ENCODE data around the gene TMEM121B. TPM values are rescaled to one million over a fixed set of nuclear protein-coding genes. Genes with fewer than 3 reads are reported as not detected.

The TMEM121B gene
- total RNA-seq, 3 donors from 2014 or later: 0.44 to 0.48 TPM; not detected in 1

DNA sequence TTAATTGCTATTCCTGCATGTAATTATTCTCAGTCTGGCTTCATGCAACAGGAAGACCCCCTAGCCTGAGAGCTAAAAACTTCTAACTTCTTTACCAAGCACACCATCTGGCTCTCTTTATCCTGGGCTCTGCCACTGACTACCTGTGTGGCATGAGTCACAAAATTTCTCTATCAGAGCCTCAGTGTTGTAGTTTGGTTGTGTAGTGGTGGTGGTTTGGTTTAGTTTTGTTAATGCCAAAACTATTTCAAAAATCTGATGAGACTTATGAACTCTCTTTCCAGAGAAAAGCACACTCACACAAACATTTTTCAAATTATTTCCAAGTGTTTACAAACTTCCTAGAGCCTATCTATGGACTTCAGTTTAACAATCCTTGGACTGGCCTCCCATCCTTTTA, 43.9 kb downstream of the TMEM121B start:
- no peaks in the 10 kb centered on the region for H3K9me3 ChIP-seq
- no peaks in the 10 kb centered on the region for H3K4me1 ChIP-seq
- H3K4me3 ChIP-seq: no peak overlapping the region
- no peak for TF ChIP-seq POLR2AphosphoS5 (IDR thresholded peaks at IDR 0.05)
- TF ChIP-seq, protein P1, sequence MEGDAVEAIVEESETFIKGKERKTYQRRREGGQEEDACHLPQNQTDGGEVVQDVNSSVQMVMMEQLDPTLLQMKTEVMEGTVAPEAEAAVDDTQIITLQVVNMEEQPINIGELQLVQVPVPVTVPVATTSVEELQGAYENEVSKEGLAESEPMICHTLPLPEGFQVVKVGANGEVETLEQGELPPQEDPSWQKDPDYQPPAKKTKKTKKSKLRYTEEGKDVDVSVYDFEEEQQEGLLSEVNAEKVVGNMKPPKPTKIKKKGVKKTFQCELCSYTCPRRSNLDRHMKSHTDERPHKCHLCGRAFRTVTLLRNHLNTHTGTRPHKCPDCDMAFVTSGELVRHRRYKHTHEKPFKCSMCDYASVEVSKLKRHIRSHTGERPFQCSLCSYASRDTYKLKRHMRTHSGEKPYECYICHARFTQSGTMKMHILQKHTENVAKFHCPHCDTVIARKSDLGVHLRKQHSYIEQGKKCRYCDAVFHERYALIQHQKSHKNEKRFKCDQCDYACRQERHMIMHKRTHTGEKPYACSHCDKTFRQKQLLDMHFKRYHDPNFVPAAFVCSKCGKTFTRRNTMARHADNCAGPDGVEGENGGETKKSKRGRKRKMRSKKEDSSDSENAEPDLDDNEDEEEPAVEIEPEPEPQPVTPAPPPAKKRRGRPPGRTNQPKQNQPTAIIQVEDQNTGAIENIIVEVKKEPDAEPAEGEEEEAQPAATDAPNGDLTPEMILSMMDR (IDR thresholded peaks at IDR 0.05): no peak
- TF ChIP-seq POLR2A (IDR thresholded peaks at IDR 0.05): no peak
- intact Hi-C loops (cut with DNase I; ENCODE audit: low total_unique reads): no loop called here
- no peak for DNase-seq (ENCODE audit: low spot score in 2 of 2)
- no peak overlapping the region for H3K27ac ChIP-seq
- no peaks in the 10 kb centered on the region for H3K27me3 ChIP-seq
- no peaks in the 10 kb centered on the region for H3K36me3 ChIP-seq

DNA sequence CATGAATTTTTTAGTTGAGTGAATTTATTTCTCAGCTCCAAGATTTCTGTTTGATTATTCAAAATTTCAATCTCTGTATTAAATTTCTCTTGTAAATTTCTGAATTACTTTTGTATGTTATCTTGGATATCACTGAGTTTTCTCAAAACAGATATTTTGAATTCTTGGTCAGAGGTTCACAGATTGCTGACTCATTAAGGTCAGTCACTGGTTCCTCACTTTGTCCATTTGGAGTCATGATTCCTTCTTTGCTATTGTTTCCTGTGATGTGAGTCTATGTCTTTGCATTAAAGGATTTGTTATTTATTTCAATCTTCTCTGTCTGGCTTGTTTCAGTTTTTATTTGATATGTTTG, 46.5 kb downstream of the TMEM121B start:
- H3K4me1 ChIP-seq: no peaks in the 10 kb centered on the region
- H3K9me3 ChIP-seq: no peaks in the 10 kb centered on the region
- H3K36me3 ChIP-seq: no peaks in the 10 kb centered on the region
- intact Hi-C loops (cut with DNase I; ENCODE audit: low total_unique reads): no loop called here
- no peak for TF ChIP-seq POLR2A (IDR thresholded peaks at IDR 0.05)
- no peak for DNase-seq (ENCODE audit: low spot score in 2 of 2)
- H3K4me3 ChIP-seq: no peak overlapping the region
- no peaks in the 10 kb centered on the region for H3K27me3 ChIP-seq
- H3K27ac ChIP-seq: no peak overlapping the region

DNA sequence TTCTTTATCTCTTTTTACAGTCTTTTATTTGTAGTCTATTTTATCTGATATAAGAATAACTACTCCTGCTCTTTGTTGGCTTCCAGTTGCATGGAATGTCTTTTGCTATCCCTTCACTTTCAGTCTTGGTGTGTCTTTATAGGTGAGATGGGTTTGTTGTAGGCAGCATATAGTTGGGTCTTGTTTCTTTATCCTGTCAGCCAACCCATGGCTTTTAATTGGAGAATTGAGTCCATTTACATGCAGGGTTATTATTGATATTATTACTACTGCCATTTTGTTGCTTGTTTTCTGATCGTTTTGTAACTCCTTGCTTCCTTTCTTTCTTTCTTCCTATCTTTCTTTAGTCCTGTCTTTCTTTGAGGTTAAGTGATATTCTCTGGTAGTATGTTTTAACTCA, 48.3 kb downstream of the TMEM121B start:
- DNase-seq (ENCODE audit: low spot score in 2 of 2): no peak

More for the DNA sequence above, 48.3 kb downstream of the TMEM121B start:
- Histone ChIP-seq H3K27me3 (no peaks in the 10 kb centered on the region), H3K4me3 (no peak overlapping the region), H3K36me3 (no peaks in the 10 kb centered on the region), H3K9me3 (no peaks in the 10 kb centered on the region), H3K27ac (no peak overlapping the region), H3K4me1 (no peaks in the 10 kb centered on the region)
- TF ChIP-seq POLR2A (IDR thresholded peaks at IDR 0.05): no peak
- TF ChIP-seq, protein P1 (IDR thresholded peaks at IDR 0.05): no peak
- no peak for TF ChIP-seq POLR2AphosphoS5 (IDR thresholded peaks at IDR 0.05)
- intact Hi-C loops (cut with DNase I; ENCODE audit: low total_unique reads): no loop called here

Other genes with a start within 250 kb of the TMEM121B start
- gene GAB4, start 113.1 kb downstream of the TMEM121B start, total RNA-seq: not detected
- gene IL17RA, start 36.4 kb downstream of the TMEM121B start, total RNA-seq: 10 to 100 TPM; 13.8 to 25.3 (median 17.7) TPM
- 10 to 100 TPM; 42.0 to 54.4 (median 53.8) TPM for gene HDHD5, start 37.9 kb upstream of the TMEM121B start, total RNA-seq
- 10 to 100 TPM in 2 of 3 donors, 1 to 10 TPM in 1; 6.6 to 25.8 (median 18.1) TPM for gene ADA2, start 98.1 kb upstream of the TMEM121B start, total RNA-seq
- under 1 TPM; 0.32 to 0.66 (median 0.44) TPM for gene CECR2, start 248.1 kb upstream of the TMEM121B start, total RNA-seq

All from breast epithelium (tissue), 4 donors.